Superior temporal gyrus (tissue), 1 donor: ENCODE data around the gene GABARAPL2.
A peak's percentile ranks its signal among the peaks of the same experiment; 100 is the strongest.
"Not testable (repeated sequence)": the region's sequence is repeated elsewhere in the genome, so short reads cannot be mapped to it uniquely, and the experiment has no call there.

Experiments used
- DNase-seq: peaks from one replicate; pipeline ENCODE4 v3.0.0-alpha.2; 2016; ENCODE audit errors: extremely low spot score

GABARAPL2 gene

DNA sequence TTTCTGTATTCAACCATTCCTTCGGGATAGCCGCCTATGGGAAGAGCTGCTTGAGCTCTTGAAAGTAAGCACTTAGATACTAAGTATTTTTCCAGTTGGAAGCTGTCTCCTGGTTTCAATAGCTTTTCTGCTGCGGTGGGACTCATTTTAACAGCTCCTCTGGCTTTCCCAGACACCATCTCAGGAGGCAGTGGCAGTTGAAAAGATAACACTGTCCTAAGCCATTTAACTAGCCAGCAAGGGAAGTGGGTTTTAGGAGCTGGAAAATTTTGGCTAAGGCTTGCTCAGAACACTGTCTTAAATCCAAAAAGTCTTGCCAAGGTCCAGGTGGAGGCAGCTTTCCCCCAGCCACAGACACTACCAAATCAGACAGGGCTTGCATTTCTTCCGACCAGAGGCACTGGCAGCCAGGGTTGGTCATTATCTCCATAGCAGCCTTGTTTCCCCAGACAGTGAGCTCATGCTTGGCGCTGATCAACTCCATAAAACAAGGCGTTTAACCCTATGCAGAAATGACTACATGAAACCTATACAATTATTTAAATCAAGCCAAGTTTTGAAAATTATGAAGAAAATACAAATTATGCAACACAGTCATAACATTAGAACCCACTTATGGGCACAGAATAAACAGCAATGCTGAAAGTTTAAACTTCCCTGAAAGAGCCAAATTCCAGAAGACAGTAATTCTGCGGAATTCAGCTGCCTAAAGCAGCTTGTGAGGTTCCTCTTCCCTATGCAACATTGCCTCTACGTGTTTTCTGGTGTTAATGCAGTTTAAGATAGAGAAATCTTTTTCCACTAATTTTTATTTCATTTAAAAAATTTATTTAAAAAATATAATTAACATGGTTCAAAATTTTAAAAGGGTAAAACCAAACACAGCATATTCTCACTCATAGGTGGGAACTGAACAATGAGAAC lies 25.0 kb downstream of the GABARAPL2 start:
- peak; percentile 67 for DNase-seq

DNA sequence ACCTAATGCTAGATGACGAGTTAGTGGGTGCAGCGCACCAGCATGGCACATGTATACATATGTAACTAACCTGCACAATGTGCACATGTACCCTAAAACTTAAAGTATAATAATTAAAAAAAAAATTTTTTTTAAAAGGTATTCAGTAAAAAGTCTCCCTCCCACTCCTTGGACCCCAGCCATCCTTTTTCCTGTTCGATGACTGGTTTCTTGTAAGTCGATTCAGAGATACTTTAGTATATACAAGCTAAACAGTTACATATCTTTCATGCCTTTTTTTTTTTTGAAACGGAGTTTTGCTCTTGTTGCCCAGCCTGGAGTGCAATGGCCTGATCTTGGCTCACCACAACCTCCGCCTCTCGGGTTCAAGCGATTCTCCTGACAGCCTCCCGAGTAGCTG lies 25.7 kb downstream of the GABARAPL2 start:
- DNase-seq: not testable (repeated sequence)

DNA sequence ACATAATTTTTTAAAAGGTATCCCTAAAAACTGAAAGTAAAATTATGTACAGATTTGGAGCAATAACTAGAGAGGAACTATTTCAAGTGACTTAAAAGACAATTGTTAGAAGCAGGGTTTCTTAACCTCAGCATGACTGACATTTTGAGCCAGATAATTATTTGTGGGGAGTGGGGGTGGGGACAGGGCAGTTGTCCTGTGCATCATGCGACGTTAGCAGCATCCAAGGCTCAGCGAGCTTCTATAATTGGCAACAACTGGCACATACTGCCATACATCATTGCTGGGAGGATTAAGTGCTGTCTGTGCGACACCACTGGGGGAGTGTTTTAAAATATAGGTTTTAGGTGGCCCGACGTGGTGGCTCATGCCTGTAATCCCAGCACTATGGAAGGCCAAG lies 27.1 kb downstream of the GABARAPL2 start:
- no peak for DNase-seq

GRCh38 chr16:75593825-75594820 lies 27.9 kb downstream of the GABARAPL2 start:
- no peak for DNase-seq

GRCh38 chr16:75599452-75600277 lies 33.5 kb downstream of the GABARAPL2 start:
- DNase-seq: no peak

DNA sequence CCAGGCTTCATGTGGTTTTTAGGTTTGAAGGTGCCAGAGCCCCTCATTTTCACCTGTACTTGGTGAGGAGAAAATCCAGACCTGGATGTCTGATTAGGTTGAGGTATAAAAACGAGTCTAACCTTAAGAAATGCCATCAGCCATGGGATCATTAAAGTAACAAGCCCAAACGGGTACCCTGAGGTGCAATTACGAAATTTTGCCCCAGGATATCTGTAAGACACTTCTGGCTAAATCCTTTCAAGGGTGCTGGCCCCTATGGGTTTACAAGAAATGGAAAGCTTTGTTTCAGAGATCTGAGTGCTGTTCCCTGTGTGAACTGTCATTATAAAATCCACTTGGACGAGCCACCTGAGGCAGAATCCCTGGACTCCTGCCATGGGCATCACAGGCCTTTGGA lies 37.1 kb downstream of the GABARAPL2 start:
- DNase-seq: no peak

- no peak for DNase-seq
Observed at GRCh38 chr16:75606507-75606906, 40.3 kb downstream of the GABARAPL2 start.

DNA sequence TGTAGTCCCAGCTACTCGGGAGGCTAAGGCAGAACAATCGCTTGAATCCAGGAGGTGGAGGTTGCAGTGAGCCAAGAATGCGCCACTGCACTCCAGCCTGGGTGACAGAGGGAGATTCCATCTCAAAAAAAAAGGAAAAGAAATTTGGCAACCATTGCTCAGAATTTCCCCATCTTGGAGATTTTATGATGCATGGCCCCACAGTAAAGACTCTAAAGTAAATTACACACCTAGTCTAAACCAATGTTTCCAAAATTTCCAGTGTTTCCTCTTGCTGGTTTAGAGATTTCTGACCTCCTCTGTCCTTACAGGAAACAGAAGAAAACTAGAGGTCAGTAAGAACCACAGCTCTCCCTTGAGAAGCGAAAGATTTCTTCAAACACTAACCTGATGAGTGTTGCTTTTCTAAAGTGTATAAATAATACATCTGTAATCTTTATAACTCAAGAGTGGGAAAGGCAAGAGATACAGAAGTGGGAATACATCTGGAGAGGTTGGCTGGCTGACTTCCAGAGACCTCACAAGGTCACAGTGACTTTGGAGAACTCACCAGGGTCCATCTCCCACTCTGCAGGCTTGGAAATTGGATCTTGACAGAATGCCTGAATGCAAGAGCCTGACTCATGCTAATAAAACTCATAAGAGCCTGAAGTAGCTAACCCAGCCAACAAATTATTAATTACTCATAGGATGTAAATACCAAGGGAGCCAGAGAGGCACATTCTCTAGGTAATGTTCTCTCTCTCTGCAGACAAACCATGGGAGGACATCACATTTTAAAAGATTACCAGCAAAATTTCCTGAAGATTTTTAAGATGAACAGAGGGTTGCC lies 48.1 kb downstream of the GABARAPL2 start:
- DNase-seq: no peak

DNA sequence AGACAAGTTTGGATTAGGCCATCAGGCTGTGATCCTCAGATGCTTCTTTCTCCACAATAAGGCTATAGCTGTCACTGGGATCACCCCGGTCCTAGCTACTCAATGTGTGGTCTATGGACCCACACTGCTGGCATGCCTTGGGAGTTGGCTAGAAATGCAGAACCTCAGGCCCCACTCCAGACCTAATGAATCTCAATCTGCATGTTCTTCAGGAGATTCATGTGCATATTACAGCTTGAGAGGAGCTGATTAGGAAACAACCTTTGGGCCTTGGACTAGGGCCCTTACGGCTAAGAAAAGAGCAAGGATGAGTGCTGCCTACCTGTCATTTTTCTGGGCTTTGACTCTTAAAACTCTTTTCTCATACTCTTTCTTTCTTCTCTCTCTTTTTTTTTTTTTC lies 49.4 kb downstream of the GABARAPL2 start:
- no peak for DNase-seq

- no peak for DNase-seq
Observed at GRCh38 chr16:75616521-75617010, 50.4 kb downstream of the GABARAPL2 start.

DNA sequence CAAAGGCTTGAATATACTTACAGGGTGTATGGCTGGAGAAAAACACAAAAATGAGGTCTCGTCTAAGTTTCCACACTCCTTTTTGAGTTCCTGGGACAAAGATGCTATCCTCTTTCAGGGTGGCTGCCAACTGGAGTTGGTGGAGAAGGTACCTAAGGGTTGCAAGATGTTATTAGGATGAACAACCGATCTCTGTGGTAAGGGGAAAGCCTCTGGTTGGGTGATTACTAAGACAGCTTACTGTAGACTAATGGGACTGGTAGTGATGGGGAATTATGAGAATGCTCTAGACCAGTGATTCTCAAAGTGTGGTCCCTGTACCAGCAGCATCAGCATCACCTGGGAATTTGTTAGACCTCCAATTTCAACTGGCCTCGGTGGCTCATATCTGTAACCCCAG lies 50.9 kb downstream of the GABARAPL2 start:
- no peak for DNase-seq

DNA sequence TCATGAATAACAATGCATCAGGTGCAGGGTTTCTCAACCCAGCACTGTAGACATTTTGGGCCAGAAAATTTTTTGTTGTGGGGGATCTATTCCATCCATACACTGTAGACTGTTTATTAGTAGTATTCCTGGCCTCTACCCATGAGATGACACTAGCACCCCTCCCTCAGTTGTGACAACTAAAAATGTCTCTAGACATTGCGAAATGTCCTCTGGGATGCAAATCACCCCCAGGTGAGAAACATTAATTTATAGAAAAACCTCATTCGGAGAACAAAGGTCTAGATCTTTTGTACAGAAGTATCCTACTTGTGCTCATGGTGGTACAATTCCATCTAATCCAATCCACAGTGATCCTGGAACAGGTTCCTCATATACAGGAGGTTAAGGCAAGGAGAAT lies 52.6 kb downstream of the GABARAPL2 start:
- DNase-seq: no peak

- DNase-seq: no peak
Observed at GRCh38 chr16:75620326-75621169, 54.4 kb downstream of the GABARAPL2 start.

DNA sequence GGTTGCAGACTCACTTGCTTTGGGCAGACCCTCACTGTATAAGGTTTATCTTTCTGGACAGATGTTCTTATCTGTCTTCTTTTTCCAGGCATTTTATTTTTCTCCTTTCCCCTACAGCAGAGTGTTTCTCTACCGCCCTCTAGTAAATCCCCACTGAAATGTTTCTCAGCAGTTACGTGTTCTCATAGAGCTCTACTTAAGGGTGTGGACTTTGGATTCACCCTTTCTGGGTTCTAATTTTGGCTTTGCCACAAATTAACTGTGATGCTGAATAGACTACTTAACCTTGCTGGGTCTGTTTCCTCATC lies 54.9 kb downstream of the GABARAPL2 start:
- peak; percentile 74 for DNase-seq

DNA sequence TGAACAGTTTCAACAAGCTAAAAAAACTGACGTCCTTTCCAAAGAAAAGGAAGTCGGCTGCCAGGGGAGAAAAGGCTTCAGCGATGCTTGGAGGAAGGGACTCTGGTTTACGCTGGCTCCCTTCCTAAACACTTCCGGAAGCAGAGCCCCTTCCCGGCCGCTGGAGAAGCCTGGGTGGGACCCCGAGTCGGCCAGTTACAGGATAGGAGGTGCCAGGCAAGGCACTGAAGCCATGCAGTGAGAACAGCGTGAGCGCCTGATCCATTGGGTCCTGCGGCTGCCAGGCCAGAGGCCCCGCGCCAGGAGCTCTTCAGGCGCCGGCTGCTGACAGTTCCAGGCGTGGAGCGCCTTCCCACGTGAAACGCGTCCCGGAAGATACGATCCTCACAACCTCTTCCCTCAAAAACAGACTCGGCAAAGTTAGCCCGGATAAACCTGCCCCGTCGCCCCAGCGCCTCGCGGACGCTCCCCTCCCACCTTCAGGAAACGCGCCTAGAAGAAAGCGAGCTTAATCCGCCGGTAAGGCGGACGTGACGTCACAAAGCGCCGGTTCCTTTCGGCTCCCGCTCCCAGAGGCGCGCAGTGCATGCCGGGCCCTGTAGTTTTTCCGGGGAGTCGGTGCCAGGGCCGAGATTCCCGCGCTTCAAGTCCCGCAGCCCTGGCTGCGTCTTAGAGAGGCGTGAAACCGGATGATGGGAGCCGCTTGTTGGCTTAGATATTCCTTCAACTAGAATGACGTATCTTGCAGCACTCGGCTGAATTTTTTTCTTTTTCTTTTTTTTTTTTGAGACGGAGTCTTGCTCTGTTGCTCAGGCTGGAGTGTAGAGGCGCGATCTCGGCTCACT lies 56.8 kb downstream of the GABARAPL2 start, which contains the start of gene ADAT1:
TSS of gene ADAT1 (minus strand) at position 521 of the 845 bp plus-strand sequence. CDS start 2,482 bp downstream, outside the sequence.
- DNase-seq: peak; percentile 99

GRCh38 chr16:75624921-75625334 lies 58.7 kb downstream of the GABARAPL2 start:
- no peak for DNase-seq

GRCh38 chr16:75626806-75627205 lies 60.6 kb downstream of the GABARAPL2 start:
- DNase-seq: no peak
